Measurements from ENCODE around the gene TP53I11.
A peak's percentile ranks its signal among the peaks of the same experiment; 100 is the strongest.

The TP53I11 gene

GRCh38 chr11:44950625-44951476 lies at the start of gene TP53I11:
TSS of gene TP53I11 (minus strand) at chr11:44950883. CDS start at chr11:44938335, 12,548 bp downstream.
- DNase-seq (ENCODE audit: low read depth in 2 of 2), result peak; percentile 62 to 74

- DNase-seq (ENCODE audit: low read depth in 2 of 2), result no peak
Observed at GRCh38 chr11:44999068-44999467, 48.4 kb upstream of the TP53I11 start.

- no peak for DNase-seq (ENCODE audit: low read depth in 2 of 2)
Observed at GRCh38 chr11:44998051-44998450, 47.4 kb upstream of the TP53I11 start.

- no peak for DNase-seq (ENCODE audit: low read depth in 2 of 2)
Observed at GRCh38 chr11:44997566-44997965, 46.9 kb upstream of the TP53I11 start.

GRCh38 chr11:44994753-44995152 lies 44.1 kb upstream of the TP53I11 start:
- no peak for DNase-seq (ENCODE audit: low read depth in 2 of 2)

- no peak for DNase-seq (ENCODE audit: low read depth in 2 of 2)
Observed at GRCh38 chr11:44993971-44994704, 43.5 kb upstream of the TP53I11 start.

- no peak for DNase-seq (ENCODE audit: low read depth in 2 of 2)
Observed at GRCh38 chr11:44992774-44993173, 42.1 kb upstream of the TP53I11 start.

- DNase-seq (ENCODE audit: low read depth in 2 of 2), result no peak
Observed at GRCh38 chr11:44992181-44992582, 41.5 kb upstream of the TP53I11 start.

- DNase-seq (ENCODE audit: low read depth in 2 of 2), result no peak
Observed at GRCh38 chr11:44990665-44991064, 40.0 kb upstream of the TP53I11 start.

GRCh38 chr11:44989831-44990566 lies 39.3 kb upstream of the TP53I11 start:
- no peak for DNase-seq (ENCODE audit: low read depth in 2 of 2)

- DNase-seq (ENCODE audit: low read depth in 2 of 2), result no peak
Observed at GRCh38 chr11:44988981-44989635, 38.4 kb upstream of the TP53I11 start.

- DNase-seq (ENCODE audit: low read depth in 2 of 2), result no peak
Observed at GRCh38 chr11:44988111-44988510, 37.4 kb upstream of the TP53I11 start.

- no peak for DNase-seq (ENCODE audit: low read depth in 2 of 2)
Observed at GRCh38 chr11:44987506-44987905, 36.8 kb upstream of the TP53I11 start.

- no peak for DNase-seq (ENCODE audit: low read depth in 2 of 2)
Observed at GRCh38 chr11:44986315-44986714, 35.6 kb upstream of the TP53I11 start.

GRCh38 chr11:44985721-44986120 lies 35.0 kb upstream of the TP53I11 start:
- no peak for DNase-seq (ENCODE audit: low read depth in 2 of 2)

GRCh38 chr11:44983786-44984185 lies 33.1 kb upstream of the TP53I11 start:
- DNase-seq (ENCODE audit: low read depth in 2 of 2), result no peak

- no peak for DNase-seq (ENCODE audit: low read depth in 2 of 2)
Observed at GRCh38 chr11:44982496-44983062, 31.9 kb upstream of the TP53I11 start.

GRCh38 chr11:44980533-44981427 lies 30.1 kb upstream of the TP53I11 start:
- no peak for DNase-seq (ENCODE audit: low read depth in 2 of 2)

GRCh38 chr11:44979543-44980399 lies 29.1 kb upstream of the TP53I11 start:
- DNase-seq (ENCODE audit: low read depth in 2 of 2), result no peak

Data from stimulated activated CD8-positive, alpha-beta memory T cell treated with anti-CD3 and anti-CD28 coated beads, Interleukin-2, amount 100 ng/mL, for 48 hours (primary cell).